Measurements from ENCODE around the gene DNAJC27.

Gene DNAJC27

DNA sequence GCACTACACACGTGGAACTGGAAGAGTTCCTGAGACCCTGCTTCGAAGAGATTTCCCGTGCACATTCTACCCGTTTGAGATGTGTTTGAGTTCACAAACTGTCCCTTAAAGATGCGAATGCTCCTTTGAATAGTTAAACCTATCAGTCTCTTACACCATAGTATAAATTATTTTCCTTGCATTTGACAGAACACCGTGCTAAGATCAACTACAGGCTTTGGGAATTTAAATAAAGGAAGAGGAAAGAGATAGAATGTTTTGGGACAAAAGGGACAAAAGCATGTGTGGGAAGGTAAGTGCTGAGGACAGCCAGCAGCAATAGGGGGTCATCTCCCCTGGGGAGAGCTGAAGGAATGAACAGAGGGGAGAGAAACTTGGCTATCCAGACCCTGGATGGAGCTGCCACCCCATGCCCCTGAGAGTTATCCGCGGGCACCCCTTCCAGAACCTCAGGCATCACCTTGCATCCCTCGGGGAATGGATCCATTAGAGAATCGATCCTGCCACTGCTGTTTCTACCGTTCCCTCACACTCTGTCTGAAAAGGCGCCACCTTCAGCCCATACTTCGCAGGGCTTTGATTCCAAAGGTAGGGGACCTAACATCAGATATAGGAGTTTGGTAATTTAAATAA, 50.8 kb downstream of the DNAJC27 start:
- TF ChIP-seq, protein P1, sequence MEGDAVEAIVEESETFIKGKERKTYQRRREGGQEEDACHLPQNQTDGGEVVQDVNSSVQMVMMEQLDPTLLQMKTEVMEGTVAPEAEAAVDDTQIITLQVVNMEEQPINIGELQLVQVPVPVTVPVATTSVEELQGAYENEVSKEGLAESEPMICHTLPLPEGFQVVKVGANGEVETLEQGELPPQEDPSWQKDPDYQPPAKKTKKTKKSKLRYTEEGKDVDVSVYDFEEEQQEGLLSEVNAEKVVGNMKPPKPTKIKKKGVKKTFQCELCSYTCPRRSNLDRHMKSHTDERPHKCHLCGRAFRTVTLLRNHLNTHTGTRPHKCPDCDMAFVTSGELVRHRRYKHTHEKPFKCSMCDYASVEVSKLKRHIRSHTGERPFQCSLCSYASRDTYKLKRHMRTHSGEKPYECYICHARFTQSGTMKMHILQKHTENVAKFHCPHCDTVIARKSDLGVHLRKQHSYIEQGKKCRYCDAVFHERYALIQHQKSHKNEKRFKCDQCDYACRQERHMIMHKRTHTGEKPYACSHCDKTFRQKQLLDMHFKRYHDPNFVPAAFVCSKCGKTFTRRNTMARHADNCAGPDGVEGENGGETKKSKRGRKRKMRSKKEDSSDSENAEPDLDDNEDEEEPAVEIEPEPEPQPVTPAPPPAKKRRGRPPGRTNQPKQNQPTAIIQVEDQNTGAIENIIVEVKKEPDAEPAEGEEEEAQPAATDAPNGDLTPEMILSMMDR (IDR thresholded peaks at IDR 0.05; ENCODE audit: low read depth, low read length, missing control alignments) = peak; percentile 41
- peak overlapping the region; percentile 73 for H3K4me3 ChIP-seq (ENCODE audit: low read depth, low read length)
- no peak for DNase-seq (ENCODE audit: low read depth)

DNA sequence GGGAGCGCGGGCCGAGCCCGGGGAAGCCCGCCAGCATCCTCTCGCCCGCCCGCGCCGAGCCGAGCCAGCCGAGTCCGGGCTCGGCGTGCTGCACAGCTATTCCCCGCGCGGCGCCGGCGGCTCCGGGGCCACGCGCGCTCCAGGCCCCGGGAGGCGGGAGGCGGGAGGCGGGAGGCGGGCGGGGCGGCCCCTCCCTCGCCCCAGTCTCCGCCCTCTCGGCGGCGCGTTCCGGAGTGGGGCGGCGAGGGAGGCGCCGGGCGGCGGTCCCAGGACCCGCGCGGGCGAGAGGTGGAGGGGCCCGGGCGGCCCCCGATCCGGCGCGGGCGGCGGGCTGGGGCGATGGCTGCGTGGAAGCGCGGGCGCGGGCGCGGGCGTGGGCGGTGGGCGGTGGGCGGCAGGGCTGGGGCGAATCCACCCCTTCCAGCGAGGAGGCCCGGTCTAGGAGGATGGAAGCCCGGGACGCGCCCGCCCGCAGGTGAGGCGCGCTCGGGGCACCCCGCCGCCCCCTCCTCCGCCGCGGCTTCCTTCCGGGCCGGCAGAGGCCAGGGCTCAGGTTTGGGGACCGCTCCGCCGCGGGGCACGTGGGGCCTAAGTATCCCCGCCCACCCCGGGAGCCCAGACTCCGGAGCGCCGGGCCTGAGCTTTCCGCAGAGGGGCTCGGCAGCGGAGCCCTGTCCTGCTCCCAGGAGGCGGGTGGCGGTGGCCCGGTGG, 51.5 kb downstream of the DNAJC27 start, which contains the start of gene ADCY3:
TSS of gene ADCY3 (minus strand) at position 140 of the 711 bp plus-strand sequence. CDS start 1,250 bp downstream, outside the sequence.
- DNase-seq (ENCODE audit: low read depth) = no peak

DNA sequence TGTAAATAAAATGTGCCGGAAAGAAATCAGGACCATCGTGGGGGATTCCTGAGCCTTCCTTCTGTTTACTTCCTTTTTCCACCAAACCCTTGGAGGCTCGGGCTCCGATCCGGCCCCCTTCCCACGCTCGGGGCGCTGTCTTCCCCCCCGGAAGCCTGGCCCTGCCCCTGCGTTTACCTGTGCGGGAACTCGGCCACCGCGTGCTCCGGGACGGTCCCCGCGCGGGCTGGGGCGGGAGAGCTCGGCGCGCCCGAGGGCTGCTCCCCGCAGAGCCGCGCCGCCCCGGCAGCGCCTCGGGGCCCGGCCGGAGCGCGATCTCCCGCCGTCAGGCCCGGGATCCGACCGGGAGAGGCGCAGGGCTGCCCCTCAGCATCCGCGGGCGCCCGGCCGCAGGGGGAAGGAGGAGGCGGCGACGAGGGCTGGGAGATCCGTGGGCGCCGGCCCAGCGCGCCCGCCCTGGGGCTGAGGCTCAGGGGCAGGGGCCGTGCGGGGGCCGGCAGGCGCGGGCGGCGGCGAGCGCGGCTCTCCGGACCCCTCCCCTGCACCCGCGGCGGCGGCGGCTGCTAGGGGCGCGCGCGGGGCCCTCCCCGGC, 52.2 kb downstream of the DNAJC27 start:
- H3K4me3 ChIP-seq (ENCODE audit: low read depth, low read length) = peak overlapping the region; percentile 73
- TF ChIP-seq, protein P1 (IDR thresholded peaks at IDR 0.05; ENCODE audit: low read depth, low read length, missing control alignments) = no peak
- no peak for DNase-seq (ENCODE audit: low read depth)

More for the DNA sequence above, 51.5 kb downstream of the DNAJC27 start, which contains the start of gene ADCY3:
- peak within 1 kb of the TSS; percentile 73 for H3K4me3 ChIP-seq (ENCODE audit: low read depth, low read length)
- TF ChIP-seq, protein P1 (IDR thresholded peaks at IDR 0.05; ENCODE audit: low read depth, low read length, missing control alignments) = no peak

DNA sequence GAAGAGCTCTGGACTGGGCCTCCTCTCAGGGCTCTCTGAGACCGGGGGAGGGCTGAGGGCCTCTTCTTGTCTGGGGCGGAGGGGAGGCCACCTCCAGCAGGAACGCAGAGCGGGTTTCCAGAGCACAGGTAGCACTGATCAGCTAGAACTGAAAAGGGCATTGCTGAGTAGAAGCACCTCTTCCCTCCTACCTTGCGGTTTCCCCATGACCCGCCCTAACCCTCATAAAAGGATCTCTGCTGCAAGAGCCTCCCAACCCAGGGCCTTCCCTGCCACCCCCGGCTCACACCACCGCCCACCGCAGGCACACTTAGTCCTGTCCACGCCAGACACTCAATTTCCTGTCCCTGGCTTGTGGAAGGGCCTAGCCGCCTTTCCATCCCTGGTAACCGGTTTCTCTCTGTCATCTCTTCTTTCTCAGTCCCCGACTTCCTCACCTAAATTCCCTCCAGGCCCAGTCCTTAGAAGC, 52.7 kb downstream of the DNAJC27 start:
- H3K4me3 ChIP-seq (ENCODE audit: low read depth, low read length) = peak overlapping the region; percentile 73
- peak; percentile 42 for DNase-seq (ENCODE audit: low read depth)
- TF ChIP-seq, protein P1 (IDR thresholded peaks at IDR 0.05; ENCODE audit: low read depth, low read length, missing control alignments) = no peak

DNA sequence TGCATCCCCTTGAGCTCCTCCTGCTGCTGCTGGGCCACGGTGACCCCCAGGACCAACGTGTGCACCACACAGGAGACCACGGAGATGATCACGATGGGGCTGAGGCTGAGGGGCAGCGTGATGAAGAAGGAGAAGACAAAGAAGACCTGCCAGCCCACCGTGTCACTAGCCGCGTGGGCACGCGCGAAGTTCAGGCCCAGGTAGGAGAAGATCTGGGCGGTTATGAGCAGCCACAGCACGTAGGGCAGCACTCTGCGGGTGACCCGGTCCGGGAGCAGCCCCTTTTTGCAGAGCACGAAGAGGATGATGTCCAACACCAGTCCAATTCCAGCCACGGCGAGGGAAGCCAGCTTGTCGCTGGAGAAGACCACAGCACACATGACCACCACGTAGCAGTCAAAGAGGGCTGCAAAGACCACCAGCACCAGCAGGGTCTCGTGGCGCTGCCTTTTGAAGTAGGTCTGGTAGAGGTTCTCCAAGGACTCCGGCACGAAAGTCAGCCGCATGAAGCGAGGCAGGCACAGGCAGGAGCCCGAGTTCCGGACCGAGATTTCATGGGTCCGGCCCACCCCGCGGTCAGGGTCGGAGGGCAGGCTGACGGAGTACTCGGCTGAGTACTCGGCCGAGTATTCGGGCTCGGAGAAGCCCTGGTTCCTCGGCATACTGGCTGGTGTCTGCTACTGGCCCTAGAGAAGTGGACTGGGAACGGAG, 53.3 kb downstream of the DNAJC27 start:
- H3K4me3 ChIP-seq (ENCODE audit: low read depth, low read length) = peak overlapping the region; percentile 73
- no peak for DNase-seq (ENCODE audit: low read depth)
- TF ChIP-seq, protein P1 (IDR thresholded peaks at IDR 0.05; ENCODE audit: low read depth, low read length, missing control alignments) = no peak

DNA sequence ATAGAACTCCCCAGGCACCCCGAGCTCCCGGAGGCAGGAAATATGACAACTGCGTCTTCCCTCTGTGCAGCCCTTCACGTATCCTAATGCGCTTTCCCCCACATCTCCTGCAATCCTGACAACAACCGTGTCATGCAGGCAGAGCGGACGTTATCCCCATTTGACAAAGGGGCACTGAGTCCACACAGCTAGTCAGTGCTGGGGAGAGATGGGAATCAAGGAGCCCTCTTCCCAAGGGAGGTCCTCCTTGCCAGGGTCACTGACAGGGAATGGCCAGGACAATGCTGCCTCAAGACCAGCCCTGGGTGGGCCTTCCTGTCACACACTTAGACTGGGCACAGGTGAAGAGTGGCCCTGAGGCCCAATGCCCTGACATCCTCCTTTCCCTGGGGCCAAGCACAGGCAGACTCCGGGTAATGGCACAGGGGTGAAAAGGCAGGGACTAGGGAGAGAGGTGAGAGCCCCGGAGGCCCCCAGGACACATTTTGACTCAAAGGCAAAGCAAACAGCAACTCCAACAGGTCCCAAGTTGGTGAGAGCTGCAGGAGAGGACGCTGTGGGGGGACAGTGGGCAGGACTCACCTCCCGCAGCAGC, 53.9 kb downstream of the DNAJC27 start:
- TF ChIP-seq, protein P1 (IDR thresholded peaks at IDR 0.05; ENCODE audit: low read depth, low read length, missing control alignments) = no peak
- DNase-seq (ENCODE audit: low read depth) = no peak

More for the DNA sequence above, 53.9 kb downstream of the DNAJC27 start:
- H3K4me3 ChIP-seq (ENCODE audit: low read depth, low read length) = peak overlapping the region; percentile 22; the same call in 1 of the 2 replicates
